Measurements from ENCODE around the gene ABHD17C. TPM values are rescaled to one million over a fixed set of nuclear protein-coding genes. Genes with fewer than 3 reads are reported as not detected.

Gene ABHD17C
- total and polyA plus RNA-seq, 2 donors (not counting 3 experiments of a cell fraction or from before 2014, with no cell fraction given): 5.9 to 10.9 TPM

- no peak overlapping the region for H3K27ac ChIP-seq (ENCODE audit: insufficient read depth, low read depth, low read length)
- H3K9ac ChIP-seq (replicated peaks; ENCODE audit: extremely low read depth, insufficient read depth, low read length): no peak overlapping the region
- ChIA-PET CTCF (no interaction called here), POLR2A (no interaction called here)
- FAIRE-seq (no peak), DNase-seq (ENCODE audit: low read depth, low spot score) (no peak)
- H3K9me1 ChIP-seq (replicated peaks; ENCODE audit: control insufficient read depth, extremely low read depth, insufficient read depth, low read length): no peaks in the 10 kb centered on the region
- BruUV-seq (replicated peaks): no TSS peak
- dilution Hi-C loops (cut with MboI; ENCODE audit: extremely low pct_ligation_motif_present, low sequenced_read_pairs): no loop called here
- H3K4me3 ChIP-seq (replicated peaks in 1 of 3; ENCODE audit: insufficient read depth in 1 of 3, low read depth in 1 of 3, low read length in 3 of 3): no peak overlapping the region
- H3K4me1 ChIP-seq (ENCODE audit: control insufficient read depth, extremely low read depth, insufficient read depth, low read length): peaks cover 7% of the 10 kb centered on the region
- peaks cover 4% of the 10 kb centered on the region for H3K79me2 ChIP-seq (ENCODE audit: control insufficient read depth, insufficient read depth, low read length)
- no peak overlapping the region for H2AFZ ChIP-seq (ENCODE audit: low read depth, low read length)
- no peaks in the 10 kb centered on the region for H4K20me1 ChIP-seq (replicated peaks; ENCODE audit: control insufficient read depth, extremely low read depth, insufficient read depth, low read length)
- no peaks in the 10 kb centered on the region for H3K27me3 ChIP-seq (ENCODE audit: control insufficient read depth in 2 of 2, insufficient read depth in 2 of 2, low read length in 2 of 2)
- intact Hi-C loops (cut with micrococcal nuclease): no loop called here
- H3K36me3 ChIP-seq (ENCODE audit: control insufficient read depth in 2 of 2, extremely low read depth in 1 of 2, insufficient read depth in 2 of 2, low read length in 2 of 2): no peaks in the 10 kb centered on the region
- H3K9me3 ChIP-seq (replicated peaks; ENCODE audit: control insufficient read depth, insufficient read depth, low read length): no peaks in the 10 kb centered on the region
- no peak for TF ChIP-seq POLR2A (IDR thresholded peaks at IDR 0.05; ENCODE audit: low read depth, low read length)
- no peak for TF ChIP-seq EZH2 (IDR thresholded peaks at IDR 0.05; ENCODE audit: borderline replicate concordance, low read depth, low read length, severe bottlenecking)
- H3K4me2 ChIP-seq (ENCODE audit: insufficient read depth, low read length): no peak overlapping the region
Observed at GRCh38 chr15:80750575-80750974, 55.5 kb downstream of the ABHD17C start.

DNA sequence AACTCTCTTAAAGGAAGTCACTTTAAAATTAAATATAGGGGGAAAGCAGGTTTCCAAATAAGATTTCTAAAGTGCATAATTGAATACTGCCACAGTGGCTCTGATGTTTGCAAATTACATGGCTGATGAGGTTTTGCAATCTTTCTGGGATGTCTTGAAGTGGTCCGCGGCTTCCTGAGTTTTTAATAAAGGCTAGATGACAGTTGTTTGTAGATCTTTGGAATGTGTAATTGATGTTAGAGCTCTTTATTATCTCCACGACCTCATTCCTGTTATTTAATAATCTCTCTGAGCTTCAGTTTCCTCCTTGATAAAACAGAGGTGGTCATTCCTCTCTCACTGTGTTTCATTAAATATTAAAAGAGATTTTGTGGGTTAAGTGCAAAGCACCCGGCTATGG lies 57.1 kb downstream of the ABHD17C start:
- no peaks in the 10 kb centered on the region for H4K20me1 ChIP-seq (replicated peaks; ENCODE audit: control insufficient read depth, extremely low read depth, insufficient read depth, low read length)
- H3K9ac ChIP-seq (replicated peaks; ENCODE audit: extremely low read depth, insufficient read depth, low read length): no peak overlapping the region
- H3K79me2 ChIP-seq (ENCODE audit: control insufficient read depth, insufficient read depth, low read length): no peaks in the 10 kb centered on the region
- H2AFZ ChIP-seq (ENCODE audit: low read depth, low read length): no peak overlapping the region
- H3K27ac ChIP-seq (ENCODE audit: insufficient read depth, low read depth, low read length): no peak overlapping the region
- intact Hi-C loops (cut with micrococcal nuclease) (no loop called here), dilution Hi-C loops (cut with MboI; ENCODE audit: extremely low pct_ligation_motif_present, low sequenced_read_pairs) (no loop called here)
- ChIA-PET POLR2A (no interaction called here), CTCF (interaction anchor here (1.1 to 3.1 kb wide), 3 partner anchors 23 to 184 kb away, joined by 3 to 17 read pairs (median 11); no protein-coding TSS in a partner anchor)
- no TSS peak for BruUV-seq (replicated peaks)
- no peak overlapping the region for H3K4me2 ChIP-seq (ENCODE audit: insufficient read depth, low read length)
- H3K36me3 ChIP-seq (ENCODE audit: control insufficient read depth in 2 of 2, extremely low read depth in 1 of 2, insufficient read depth in 2 of 2, low read length in 2 of 2): no peaks in the 10 kb centered on the region
- no peaks in the 10 kb centered on the region for H3K9me1 ChIP-seq (replicated peaks; ENCODE audit: control insufficient read depth, extremely low read depth, insufficient read depth, low read length)
- no peaks in the 10 kb centered on the region for H3K9me3 ChIP-seq (replicated peaks; ENCODE audit: control insufficient read depth, insufficient read depth, low read length)
- DNase-seq (ENCODE audit: low read depth, low spot score) (no peak), FAIRE-seq (no peak)
- peaks cover 7% of the 10 kb centered on the region for H3K4me1 ChIP-seq (ENCODE audit: control insufficient read depth, extremely low read depth, insufficient read depth, low read length)
- H3K4me3 ChIP-seq (replicated peaks in 1 of 3; ENCODE audit: insufficient read depth in 1 of 3, low read depth in 1 of 3, low read length in 3 of 3): no peak overlapping the region
- H3K27me3 ChIP-seq (ENCODE audit: control insufficient read depth in 2 of 2, insufficient read depth in 2 of 2, low read length in 2 of 2): no peaks in the 10 kb centered on the region
- TF ChIP-seq CTCF (IDR thresholded peaks at IDR 0.05; ENCODE audit: extremely low read depth in 1 of 2, insufficient read depth in 1 of 2, low read depth in 1 of 2, low read length in 2 of 2) (no peak), GATA2 (IDR thresholded peaks at IDR 0.05; ENCODE audit: insufficient read depth, insufficient read length, low read depth, low read length) (no peak), JUN (IDR thresholded peaks at IDR 0.05; ENCODE audit: borderline replicate concordance, insufficient read depth, insufficient read length, low read depth) (no peak), EZH2 (IDR thresholded peaks at IDR 0.05; ENCODE audit: borderline replicate concordance, low read depth, low read length, severe bottlenecking) (no peak), FOS (IDR thresholded peaks at IDR 0.05; ENCODE audit: borderline replicate concordance, insufficient read depth, low read length) (no peak), MYC (IDR thresholded peaks at IDR 0.05; ENCODE audit: low read depth, low read length) (no peak), POLR2AphosphoS5 (IDR thresholded peaks at IDR 0.05; ENCODE audit: insufficient read depth, low read depth, low read length) (no peak)
- TF ChIP-seq, protein P1, sequence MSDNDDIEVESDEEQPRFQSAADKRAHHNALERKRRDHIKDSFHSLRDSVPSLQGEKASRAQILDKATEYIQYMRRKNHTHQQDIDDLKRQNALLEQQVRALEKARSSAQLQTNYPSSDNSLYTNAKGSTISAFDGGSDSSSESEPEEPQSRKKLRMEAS (IDR thresholded peaks at IDR 0.05; ENCODE audit: insufficient read depth, insufficient read length): no peak

Measured in endothelial cell of umbilical vein (primary cell).